ENCODE measurements around the gene GALNT3. TPM values are rescaled to one million over a fixed set of nuclear protein-coding genes. Genes with fewer than 3 reads are reported as not detected.

The GALNT3 gene
- total and polyA plus RNA-seq, 2 donors (not counting 1 experiment from before 2014, with no cell fraction given) = 5.7 to 15.9 TPM

- intact Hi-C loops (cut with micrococcal nuclease) = loop anchor here (5.0 to 10.0 kb wide), 2 partner anchors 50 to 53 kb away; no protein-coding TSS in a partner anchor
- Histone ChIP-seq H3K79me2 (ENCODE audit: control insufficient read depth, insufficient read depth, low read length) (peaks cover 53% of the 10 kb centered on the region), H3K4me2 (replicated peaks; ENCODE audit: low read depth, low read length, poor library complexity, severe bottlenecking) (no peak overlapping the region), H3K36me3 (replicated peaks in 1 of 2; ENCODE audit: control extremely low read depth in 1 of 2, control insufficient read depth in 1 of 2, extremely low read depth in 1 of 2, insufficient read depth in 2 of 2, low read length in 1 of 2) (peaks cover 0 to 2% of the 10 kb centered on the region in 2 experiments), H3K9ac (ENCODE audit: low read length) (no peak overlapping the region), H3K27ac (ENCODE audit: low read length in 2 of 2) (no peak overlapping the region), H3K9me3 (ENCODE audit: control extremely low read depth in 1 of 3, control insufficient read depth in 2 of 3, insufficient read depth in 1 of 3, low read length in 2 of 3) (no peaks in the 10 kb centered on the region), H2AFZ (ENCODE audit: insufficient read depth, low read depth, low read length, poor library complexity, severe bottlenecking) (no peak overlapping the region), H3K4me3 (ENCODE audit: control extremely low read depth in 1 of 5, extremely low read depth in 1 of 5, insufficient read depth in 1 of 5, low read depth in 2 of 5, low read length in 4 of 5) (no peak overlapping the region), H3K27me3 (replicated peaks in 1 of 4; ENCODE audit: control extremely low read depth in 1 of 4, control insufficient read depth in 3 of 4, insufficient read depth in 4 of 4, low read length in 3 of 4) (no peaks in the 10 kb centered on the region), H3K4me1 (ENCODE audit: control insufficient read depth in 2 of 2, insufficient read depth in 2 of 2, low read length in 2 of 2) (peaks cover 20 to 22% of the 10 kb centered on the region in 2 donors), H4K20me1 (ENCODE audit: control insufficient read depth, insufficient read depth, low read length, poor library complexity, severe bottlenecking) (peaks cover 4% of the 10 kb centered on the region)
- Mint-ChIP-seq H3K4me3 (peak overlapping the region; percentile 35), H3K9me3 (ENCODE audit: insufficient read depth) (no peaks in the 10 kb centered on the region), H3K4me1 (peaks cover 56% of the 10 kb centered on the region), H3K27me3 (no peaks in the 10 kb centered on the region), H3K27ac (no peak overlapping the region)
- WGBS (ENCODE audit: insufficient coverage) = no CpG with 5 or more reads among the region's 1 CpG
- no peak for ATAC-seq (ENCODE audit: low read depth)
- DNase-seq = no peak
- CTCF ChIA-PET = no interaction called here
- TF ChIP-seq EZH2 (IDR thresholded peaks at IDR 0.05; ENCODE audit: borderline replicate concordance, insufficient read depth, low read depth, low read length, poor library complexity, severe bottlenecking) (no peak), CTCF (IDR thresholded peaks at IDR 0.05) (no peak)
- POLR2A ChIA-PET = no interaction called here
Observed at GRCh38 chr2:165792104-165792454, 2.0 kb downstream of the GALNT3 start.

DNA sequence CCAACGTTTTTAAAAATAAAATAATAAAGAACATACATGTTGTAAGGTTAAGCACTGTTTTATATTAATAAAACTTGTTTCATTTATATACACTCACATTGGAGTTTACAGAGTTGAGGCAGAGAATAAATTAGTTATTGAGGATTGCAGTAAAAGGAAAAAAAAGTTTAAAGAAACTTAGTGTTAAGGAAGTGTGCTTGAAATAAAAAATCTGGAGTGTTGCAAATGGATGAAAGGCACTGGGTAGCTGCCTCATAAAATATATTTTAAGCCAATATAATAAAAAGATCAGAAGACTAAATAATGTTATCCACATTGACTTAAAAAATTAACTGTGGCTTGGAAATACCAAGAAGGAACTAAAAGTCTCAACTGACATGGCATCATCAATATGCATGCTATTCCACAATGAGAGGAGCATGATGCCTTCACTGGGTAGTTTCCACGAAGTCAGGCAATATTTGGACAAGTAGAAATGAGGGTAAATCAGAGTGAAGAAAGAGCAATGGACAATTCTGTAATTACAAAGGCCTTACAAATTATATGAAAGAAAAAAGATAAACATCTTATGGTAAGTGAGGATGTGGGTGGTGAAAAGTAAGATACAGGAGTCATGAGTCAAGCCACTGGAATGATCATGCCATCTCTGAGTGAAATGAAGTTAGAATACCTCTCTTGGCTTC, 2.5 kb downstream of the GALNT3 start:
- Histone ChIP-seq H3K27me3 (replicated peaks in 1 of 4; ENCODE audit: control extremely low read depth in 1 of 4, control insufficient read depth in 3 of 4, insufficient read depth in 4 of 4, low read length in 3 of 4) (no peaks in the 10 kb centered on the region), H3K4me2 (replicated peaks; ENCODE audit: low read depth, low read length, poor library complexity, severe bottlenecking) (no peak overlapping the region), H3K9me3 (ENCODE audit: control extremely low read depth in 1 of 3, control insufficient read depth in 2 of 3, insufficient read depth in 1 of 3, low read length in 2 of 3) (no peaks in the 10 kb centered on the region), H3K4me3 (ENCODE audit: control extremely low read depth in 1 of 5, extremely low read depth in 1 of 5, insufficient read depth in 1 of 5, low read depth in 2 of 5, low read length in 4 of 5) (no peak overlapping the region), H3K27ac (ENCODE audit: low read length in 2 of 2) (no peak overlapping the region), H3K79me2 (ENCODE audit: control insufficient read depth, insufficient read depth, low read length) (peaks cover 55% of the 10 kb centered on the region), H3K4me1 (ENCODE audit: control insufficient read depth in 2 of 2, insufficient read depth in 2 of 2, low read length in 2 of 2) (peaks cover 20 to 22% of the 10 kb centered on the region in 2 donors), H2AFZ (ENCODE audit: insufficient read depth, low read depth, low read length, poor library complexity, severe bottlenecking) (no peak overlapping the region), H4K20me1 (ENCODE audit: control insufficient read depth, insufficient read depth, low read length, poor library complexity, severe bottlenecking) (peaks cover 4% of the 10 kb centered on the region), H3K36me3 (replicated peaks in 1 of 2; ENCODE audit: control extremely low read depth in 1 of 2, control insufficient read depth in 1 of 2, extremely low read depth in 1 of 2, insufficient read depth in 2 of 2, low read length in 1 of 2) (peaks cover 0 to 2% of the 10 kb centered on the region in 2 experiments), H3K9ac (ENCODE audit: low read length) (no peak overlapping the region)
- ChIA-PET CTCF (no interaction called here), POLR2A (no interaction called here)
- DNase-seq = no peak
- Mint-ChIP-seq H3K4me3 (peak overlapping the region; percentile 7), H3K27me3 (no peaks in the 10 kb centered on the region), H3K9me3 (ENCODE audit: insufficient read depth) (no peaks in the 10 kb centered on the region), H3K27ac (no peak overlapping the region), H3K4me1 (peaks cover 55% of the 10 kb centered on the region)
- no peak for ATAC-seq (ENCODE audit: low read depth)
- no CpG with 5 or more reads among the region's 2 CpGs for WGBS (ENCODE audit: insufficient coverage)
- intact Hi-C loops (cut with micrococcal nuclease) = loop anchor here (5.0 to 10.0 kb wide), 2 partner anchors 49 to 53 kb away; no protein-coding TSS in a partner anchor
- TF ChIP-seq CTCF (IDR thresholded peaks at IDR 0.05) (no peak), EZH2 (IDR thresholded peaks at IDR 0.05; ENCODE audit: borderline replicate concordance, insufficient read depth, low read depth, low read length, poor library complexity, severe bottlenecking) (no peak)

All from B cell (primary cell).